Upper lobe of left lung (tissue), 4 donors: ENCODE measurements around the gene CGA.

Experiments
- EP300 ChIP-seq, 4 donors: sonication (generic); formaldehyde crosslinking; IDR thresholded peaks; one replicate each; pipeline ENCODE4 v1.5.1; 2017; ENCODE audit warnings: antibody characterized with exemption in 4 of 4, control low read depth in 2 of 4
- POLR2A ChIP-seq, 4 donors: fragments of 450-650 bp; IDR thresholded peaks; one replicate each; pipeline ENCODE4 v1.5.1; 2016 to 2017; ENCODE audit warnings: antibody characterized with exemption in 4 of 4, mild to moderate bottlenecking in 2 of 4
- TF ChIP-seq, protein P1 (sequence below), 6 experiments: fragments of 450-650 bp in 4 of 6; fragments of 200-600 bp in 2 of 6; sonication (generic) in 2 of 6; IDR thresholded peaks; one replicate each; pipeline ENCODE4 v1.5.1; 2016 to 2019; ENCODE audit warnings: antibody characterized with exemption in 6 of 6

- TF ChIP-seq, protein P1, sequence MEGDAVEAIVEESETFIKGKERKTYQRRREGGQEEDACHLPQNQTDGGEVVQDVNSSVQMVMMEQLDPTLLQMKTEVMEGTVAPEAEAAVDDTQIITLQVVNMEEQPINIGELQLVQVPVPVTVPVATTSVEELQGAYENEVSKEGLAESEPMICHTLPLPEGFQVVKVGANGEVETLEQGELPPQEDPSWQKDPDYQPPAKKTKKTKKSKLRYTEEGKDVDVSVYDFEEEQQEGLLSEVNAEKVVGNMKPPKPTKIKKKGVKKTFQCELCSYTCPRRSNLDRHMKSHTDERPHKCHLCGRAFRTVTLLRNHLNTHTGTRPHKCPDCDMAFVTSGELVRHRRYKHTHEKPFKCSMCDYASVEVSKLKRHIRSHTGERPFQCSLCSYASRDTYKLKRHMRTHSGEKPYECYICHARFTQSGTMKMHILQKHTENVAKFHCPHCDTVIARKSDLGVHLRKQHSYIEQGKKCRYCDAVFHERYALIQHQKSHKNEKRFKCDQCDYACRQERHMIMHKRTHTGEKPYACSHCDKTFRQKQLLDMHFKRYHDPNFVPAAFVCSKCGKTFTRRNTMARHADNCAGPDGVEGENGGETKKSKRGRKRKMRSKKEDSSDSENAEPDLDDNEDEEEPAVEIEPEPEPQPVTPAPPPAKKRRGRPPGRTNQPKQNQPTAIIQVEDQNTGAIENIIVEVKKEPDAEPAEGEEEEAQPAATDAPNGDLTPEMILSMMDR (IDR thresholded peaks at IDR 0.05), result no peak
- TF ChIP-seq POLR2A (IDR thresholded peaks at IDR 0.05) (no peak), EP300 (IDR thresholded peaks at IDR 0.05) (no peak)
These were observed 4.6 kb upstream of the CGA start for GRCh38 chr6:87099472-87099871.
